ENCODE results near the gene SPDYC.
"Not testable (repeated sequence)": the region's sequence is repeated elsewhere in the genome, so short reads cannot be mapped to it uniquely, and the experiment has no call there.

Gene SPDYC

GRCh38 chr11:65160643-65161042 is 9.4 kb upstream of the SPDYC start:
- in situ Hi-C loops (cut with HindIII; ENCODE audit: low pct_ligation_motif_present, low pct_unique_long_range_greater_than_20kb, low sequenced_read_pairs) = no loop called here

GRCh38 chr11:65163684-65164083 is 6.3 kb upstream of the SPDYC start:
- no peak for DNase-seq
- in situ Hi-C loops (cut with HindIII; ENCODE audit: low pct_ligation_motif_present, low pct_unique_long_range_greater_than_20kb, low sequenced_read_pairs) = no loop called here

More at GRCh38 chr11:65160643-65161042, 9.4 kb upstream of the SPDYC start:
- DNase-seq = no peak

- in situ Hi-C loops (cut with HindIII; ENCODE audit: low pct_ligation_motif_present, low pct_unique_long_range_greater_than_20kb, low sequenced_read_pairs) = no loop called here
- DNase-seq = no peak
Observed at GRCh38 chr11:65165410-65166317, 4.4 kb upstream of the SPDYC start.

DNA sequence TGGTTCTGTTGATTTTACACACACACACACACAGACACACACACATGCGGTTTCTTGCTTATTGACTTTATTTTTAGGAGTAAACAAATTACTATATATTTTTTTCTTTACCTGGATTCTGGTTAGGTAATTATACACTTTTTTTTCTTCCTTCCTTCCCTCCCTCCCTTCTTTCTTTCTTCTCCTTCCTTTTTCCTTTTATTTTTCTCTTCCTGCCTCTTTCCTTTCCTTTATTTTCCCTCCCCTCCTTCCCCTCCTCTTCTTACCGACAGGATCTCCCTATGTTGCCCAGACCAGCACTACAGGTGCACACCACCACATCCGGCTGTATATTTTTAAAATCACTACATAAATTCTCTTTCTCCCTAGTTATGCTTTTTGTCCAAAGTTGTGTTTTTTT is 3.1 kb upstream of the SPDYC start:
- in situ Hi-C loops (cut with HindIII; ENCODE audit: low pct_ligation_motif_present, low pct_unique_long_range_greater_than_20kb, low sequenced_read_pairs) = no loop called here
- DNase-seq = no peak

DNA sequence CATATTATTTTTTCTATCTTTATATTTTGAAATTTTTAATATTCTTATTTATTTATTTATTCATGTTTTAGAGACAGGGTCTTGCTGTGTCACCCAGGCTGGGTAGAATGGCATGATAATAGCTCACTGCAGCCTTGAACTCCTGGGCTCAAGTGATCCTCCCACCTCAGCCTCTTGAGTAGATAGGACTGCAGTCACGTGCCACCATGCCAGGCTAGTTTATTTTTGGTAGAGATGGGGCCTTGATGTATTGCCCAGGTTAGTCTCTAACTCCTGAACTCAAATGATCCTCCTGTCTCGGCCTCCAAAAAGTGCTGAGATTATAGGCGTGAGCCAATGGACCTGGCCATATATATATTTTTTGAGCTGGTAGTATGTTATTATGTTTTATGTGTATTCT is 2.4 kb upstream of the SPDYC start:
- DNase-seq = no peak
- in situ Hi-C loops (cut with HindIII; ENCODE audit: low pct_ligation_motif_present, low pct_unique_long_range_greater_than_20kb, low sequenced_read_pairs) = no loop called here

DNA sequence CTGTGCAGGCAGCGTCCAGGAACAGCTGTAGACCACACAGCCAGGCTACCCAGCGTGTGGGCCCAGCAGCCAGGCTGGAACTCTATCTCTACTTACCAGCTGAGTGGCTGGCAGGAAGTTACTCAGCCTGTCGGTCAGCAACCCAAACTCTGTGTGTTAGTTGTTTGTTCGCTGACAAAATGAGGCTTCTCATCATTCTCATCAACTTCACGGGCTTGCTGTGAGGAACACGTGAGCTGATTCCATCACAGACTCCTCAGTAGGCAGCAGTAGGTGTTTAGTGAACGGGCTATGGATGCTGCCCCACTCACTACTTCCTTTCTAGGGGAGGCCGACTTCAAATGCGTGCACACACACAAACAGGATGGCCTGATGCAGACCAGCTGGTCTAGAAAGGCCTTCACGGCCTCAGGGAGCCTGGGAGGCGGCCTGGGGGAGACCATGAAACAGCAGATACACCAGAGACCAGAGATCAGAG is 830 bp upstream of the SPDYC start:
- DNase-seq = no peak
- in situ Hi-C loops (cut with HindIII; ENCODE audit: low pct_ligation_motif_present, low pct_unique_long_range_greater_than_20kb, low sequenced_read_pairs) = no loop called here

DNA sequence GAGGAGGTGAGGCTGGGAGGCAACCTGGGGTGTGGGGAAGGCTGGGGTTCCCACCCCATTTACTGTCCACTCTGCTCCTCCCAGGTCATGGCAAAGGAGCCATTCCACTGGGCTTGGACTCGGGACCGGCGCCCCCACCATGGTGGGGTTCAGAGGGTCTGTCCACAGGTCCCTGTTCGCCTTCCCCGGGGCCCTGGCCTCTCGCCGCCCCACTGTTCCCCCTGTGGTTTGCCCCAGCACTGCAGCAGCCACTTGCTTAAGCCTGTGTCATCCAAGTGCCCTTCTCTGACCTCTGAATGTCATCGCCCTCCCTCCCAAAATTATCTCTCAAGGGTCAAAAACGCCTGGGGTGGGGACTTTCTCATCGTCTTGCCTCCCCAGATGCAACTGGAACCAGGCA is 2.6 kb downstream of the SPDYC start:
- DNase-seq = no peak
- in situ Hi-C loops (cut with HindIII; ENCODE audit: low pct_ligation_motif_present, low pct_unique_long_range_greater_than_20kb, low sequenced_read_pairs) = no loop called here

- DNase-seq; in situ Hi-C loops (cut with HindIII; ENCODE audit: low pct_ligation_motif_present, low pct_unique_long_range_greater_than_20kb, low sequenced_read_pairs): not testable (repeated sequence)
Observed at GRCh38 chr11:65174571-65175010, 4.6 kb downstream of the SPDYC start.

GRCh38 chr11:65180877-65181568 is 11.0 kb downstream of the SPDYC start:
- DNase-seq = peak; percentile 66
- in situ Hi-C loops (cut with HindIII; ENCODE audit: low pct_ligation_motif_present, low pct_unique_long_range_greater_than_20kb, low sequenced_read_pairs) = no loop called here

GRCh38 chr11:65181569-65182257 is 11.7 kb downstream of the SPDYC start, which contains the start of gene CAPN1:
Gene CAPN1, plus strand, starts transcription at chr11:65181928. Its CDS starts 774 bp downstream, at chr11:65182702.
- in situ Hi-C loops (cut with HindIII; ENCODE audit: low pct_ligation_motif_present, low pct_unique_long_range_greater_than_20kb, low sequenced_read_pairs) = no loop called here
- DNase-seq = peak; percentile 88

GRCh38 chr11:65182258-65183170 is 12.5 kb downstream of the SPDYC start:
- in situ Hi-C loops (cut with HindIII; ENCODE audit: low pct_ligation_motif_present, low pct_unique_long_range_greater_than_20kb, low sequenced_read_pairs) = no loop called here
- DNase-seq = peak; percentile 27

- in situ Hi-C loops (cut with HindIII; ENCODE audit: low pct_ligation_motif_present, low pct_unique_long_range_greater_than_20kb, low sequenced_read_pairs) = no loop called here
- DNase-seq = no peak
Observed at GRCh38 chr11:65183201-65183891, 13.3 kb downstream of the SPDYC start.

GRCh38 chr11:65184146-65184545 is 14.1 kb downstream of the SPDYC start:
- in situ Hi-C loops (cut with HindIII; ENCODE audit: low pct_ligation_motif_present, low pct_unique_long_range_greater_than_20kb, low sequenced_read_pairs) = no loop called here
- DNase-seq = no peak

- DNase-seq = no peak
- in situ Hi-C loops (cut with HindIII; ENCODE audit: low pct_ligation_motif_present, low pct_unique_long_range_greater_than_20kb, low sequenced_read_pairs) = no loop called here
Observed at GRCh38 chr11:65185171-65185570, 15.1 kb downstream of the SPDYC start.

- in situ Hi-C loops (cut with HindIII; ENCODE audit: low pct_ligation_motif_present, low pct_unique_long_range_greater_than_20kb, low sequenced_read_pairs) = no loop called here
- DNase-seq = no peak
Observed at GRCh38 chr11:65185869-65186341, 15.9 kb downstream of the SPDYC start.

DNA sequence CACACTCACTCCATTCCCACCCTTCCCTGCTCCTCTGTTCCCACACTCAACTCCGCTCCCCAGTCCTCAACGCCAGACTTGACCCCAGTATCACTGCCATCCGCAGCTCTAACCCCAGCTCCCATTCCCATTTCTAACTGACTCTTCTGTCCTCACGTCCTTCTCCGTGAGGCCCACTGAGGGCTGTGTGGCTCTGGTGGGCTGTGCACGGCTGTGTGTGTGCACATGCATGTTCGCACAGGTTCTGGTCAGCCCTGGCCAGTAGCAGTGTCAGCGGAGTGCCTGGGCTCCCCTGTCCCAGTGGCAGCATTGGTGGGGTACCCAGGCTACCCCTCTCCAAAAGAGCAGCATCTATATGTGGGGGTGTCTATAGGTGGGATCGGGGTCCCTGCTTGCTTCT is 16.7 kb downstream of the SPDYC start:
- in situ Hi-C loops (cut with HindIII; ENCODE audit: low pct_ligation_motif_present, low pct_unique_long_range_greater_than_20kb, low sequenced_read_pairs) = no loop called here
- DNase-seq = no peak

GRCh38 chr11:65187146-65187675 is 17.2 kb downstream of the SPDYC start:
- DNase-seq = no peak
- in situ Hi-C loops (cut with HindIII; ENCODE audit: low pct_ligation_motif_present, low pct_unique_long_range_greater_than_20kb, low sequenced_read_pairs) = no loop called here
